ENCODE data around the gene SHROOM4.

The SHROOM4 gene

DNA sequence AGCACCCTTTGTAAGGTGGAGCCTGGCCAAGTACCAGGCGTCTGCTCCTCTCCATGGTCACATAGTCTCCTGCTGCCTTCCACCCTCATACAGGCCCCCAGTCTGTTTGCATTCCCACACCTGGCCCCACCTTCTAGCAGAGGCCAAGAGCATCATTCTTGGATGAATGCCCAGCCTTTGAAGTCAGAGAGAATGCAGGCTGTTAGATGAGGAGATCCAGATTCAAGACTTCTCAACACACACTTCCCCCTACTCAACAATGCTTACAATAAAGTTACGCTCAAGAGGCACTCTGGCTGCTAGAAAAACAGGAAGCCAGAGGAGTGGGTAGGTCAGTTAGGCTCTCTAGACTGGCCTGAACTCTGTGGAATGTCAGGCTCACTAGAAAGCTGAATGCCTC is 43.3 kb downstream of the SHROOM4 start:
- H3K27ac ChIP-seq (ENCODE audit: low read depth, low read length), result no peak overlapping the region
- no peak overlapping the region for H3K4me2 ChIP-seq (ENCODE audit: low read length)
- no peaks in the 10 kb centered on the region for H3K79me2 ChIP-seq (ENCODE audit: control insufficient read depth, low read length)
- no peak overlapping the region for H3K4me3 ChIP-seq (ENCODE audit: low read length)
- H3K9me2 ChIP-seq (replicated peaks; ENCODE audit: control insufficient read depth, low read length), result no peaks in the 10 kb centered on the region
- no peaks in the 10 kb centered on the region for H3K4me1 ChIP-seq (ENCODE audit: control insufficient read depth, low read length)
- H3K9me3 ChIP-seq (ENCODE audit: control insufficient read depth, insufficient read depth, low read length), result no peaks in the 10 kb centered on the region
- no peaks in the 10 kb centered on the region for H3K27me3 ChIP-seq (ENCODE audit: control insufficient read depth, low read length)
- no peaks in the 10 kb centered on the region for H4K20me1 ChIP-seq (ENCODE audit: control insufficient read depth, insufficient read depth, low read depth, low read length)
- H3F3A ChIP-seq (ENCODE audit: control insufficient read depth, insufficient read depth), result no peaks in the 10 kb centered on the region
- no peak for TF ChIP-seq EZH2phosphoT487 (IDR thresholded peaks at IDR 0.05; ENCODE audit: borderline replicate concordance, low read length)
- TF ChIP-seq, protein P1, sequence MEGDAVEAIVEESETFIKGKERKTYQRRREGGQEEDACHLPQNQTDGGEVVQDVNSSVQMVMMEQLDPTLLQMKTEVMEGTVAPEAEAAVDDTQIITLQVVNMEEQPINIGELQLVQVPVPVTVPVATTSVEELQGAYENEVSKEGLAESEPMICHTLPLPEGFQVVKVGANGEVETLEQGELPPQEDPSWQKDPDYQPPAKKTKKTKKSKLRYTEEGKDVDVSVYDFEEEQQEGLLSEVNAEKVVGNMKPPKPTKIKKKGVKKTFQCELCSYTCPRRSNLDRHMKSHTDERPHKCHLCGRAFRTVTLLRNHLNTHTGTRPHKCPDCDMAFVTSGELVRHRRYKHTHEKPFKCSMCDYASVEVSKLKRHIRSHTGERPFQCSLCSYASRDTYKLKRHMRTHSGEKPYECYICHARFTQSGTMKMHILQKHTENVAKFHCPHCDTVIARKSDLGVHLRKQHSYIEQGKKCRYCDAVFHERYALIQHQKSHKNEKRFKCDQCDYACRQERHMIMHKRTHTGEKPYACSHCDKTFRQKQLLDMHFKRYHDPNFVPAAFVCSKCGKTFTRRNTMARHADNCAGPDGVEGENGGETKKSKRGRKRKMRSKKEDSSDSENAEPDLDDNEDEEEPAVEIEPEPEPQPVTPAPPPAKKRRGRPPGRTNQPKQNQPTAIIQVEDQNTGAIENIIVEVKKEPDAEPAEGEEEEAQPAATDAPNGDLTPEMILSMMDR (IDR thresholded peaks at IDR 0.05; ENCODE audit: low read depth, low read length, poor library complexity, severe bottlenecking), result no peak
- H3K36me3 ChIP-seq (ENCODE audit: control insufficient read depth, low read length), result no peaks in the 10 kb centered on the region

GRCh38 chrX:50769389-50770063 is 44.5 kb downstream of the SHROOM4 start:
- no peaks in the 10 kb centered on the region for H3K36me3 ChIP-seq (ENCODE audit: control insufficient read depth, low read length)

DNA sequence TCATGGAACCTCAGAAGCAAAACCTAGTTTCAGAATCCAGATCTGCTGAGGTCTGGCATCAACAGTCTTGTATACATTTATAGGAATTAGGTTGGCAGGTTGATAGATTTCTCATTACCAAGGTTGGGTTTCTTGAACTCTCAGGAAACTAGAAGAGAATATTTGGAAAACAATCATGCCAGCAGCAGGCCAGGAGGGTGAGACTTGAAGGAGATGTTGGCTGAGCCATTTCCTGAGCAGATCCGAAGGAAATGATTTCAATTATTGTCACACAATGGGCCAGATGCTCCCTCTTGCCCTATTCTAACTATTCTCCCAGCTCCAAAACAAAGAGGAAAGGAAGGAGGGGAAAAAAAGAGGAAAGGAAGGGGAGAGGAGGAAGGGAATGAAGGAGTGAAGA is 45.2 kb downstream of the SHROOM4 start:
- no peaks in the 10 kb centered on the region for H3K79me2 ChIP-seq (ENCODE audit: control insufficient read depth, low read length)
- no peaks in the 10 kb centered on the region for H4K20me1 ChIP-seq (ENCODE audit: control insufficient read depth, insufficient read depth, low read depth, low read length)
- no peaks in the 10 kb centered on the region for H3F3A ChIP-seq (ENCODE audit: control insufficient read depth, insufficient read depth)
- H3K4me1 ChIP-seq (ENCODE audit: control insufficient read depth, low read length), result no peaks in the 10 kb centered on the region
- H3K4me2 ChIP-seq (ENCODE audit: low read length), result no peak overlapping the region
- H3K9me3 ChIP-seq (ENCODE audit: control insufficient read depth, insufficient read depth, low read length), result no peaks in the 10 kb centered on the region
- H3K27me3 ChIP-seq (ENCODE audit: control insufficient read depth, low read length), result no peaks in the 10 kb centered on the region
- H3K4me3 ChIP-seq (ENCODE audit: low read length), result no peak overlapping the region
- no peaks in the 10 kb centered on the region for H3K36me3 ChIP-seq (ENCODE audit: control insufficient read depth, low read length)
- no peaks in the 10 kb centered on the region for H3K9me2 ChIP-seq (replicated peaks; ENCODE audit: control insufficient read depth, low read length)
- no peak overlapping the region for H3K27ac ChIP-seq (ENCODE audit: low read depth, low read length)
- TF ChIP-seq EZH2phosphoT487 (IDR thresholded peaks at IDR 0.05; ENCODE audit: borderline replicate concordance, low read length), result no peak
- TF ChIP-seq, protein P1 (IDR thresholded peaks at IDR 0.05; ENCODE audit: low read depth, low read length, poor library complexity, severe bottlenecking), result no peak

More at GRCh38 chrX:50769389-50770063, 44.5 kb downstream of the SHROOM4 start:
- Histone ChIP-seq H3K9me2 (replicated peaks; ENCODE audit: control insufficient read depth, low read length) (no peaks in the 10 kb centered on the region), H3K79me2 (ENCODE audit: control insufficient read depth, low read length) (no peaks in the 10 kb centered on the region), H4K20me1 (ENCODE audit: control insufficient read depth, insufficient read depth, low read depth, low read length) (no peaks in the 10 kb centered on the region), H3F3A (ENCODE audit: control insufficient read depth, insufficient read depth) (no peaks in the 10 kb centered on the region), H3K4me2 (ENCODE audit: low read length) (no peak overlapping the region), H3K4me3 (ENCODE audit: low read length) (no peak overlapping the region), H3K4me1 (ENCODE audit: control insufficient read depth, low read length) (no peaks in the 10 kb centered on the region), H3K9me3 (ENCODE audit: control insufficient read depth, insufficient read depth, low read length) (no peaks in the 10 kb centered on the region), H3K27ac (ENCODE audit: low read depth, low read length) (no peak overlapping the region), H3K27me3 (ENCODE audit: control insufficient read depth, low read length) (no peaks in the 10 kb centered on the region)
- TF ChIP-seq, protein P1 (IDR thresholded peaks at IDR 0.05; ENCODE audit: low read depth, low read length, poor library complexity, severe bottlenecking), result no peak
- no peak for TF ChIP-seq EZH2phosphoT487 (IDR thresholded peaks at IDR 0.05; ENCODE audit: borderline replicate concordance, low read length)

All from DOHH2 (cell line).